ENCODE measurements around the gene MPHOSPH10. TPM values are rescaled to one million over a fixed set of nuclear protein-coding genes. Genes with fewer than 3 reads are reported as not detected.

The MPHOSPH10 gene
- total and polyA plus RNA-seq, 2 of the 4 experiments (the other 2 are of a cell fraction) = 5.4 to 11.2 TPM

GRCh38 chr2:71133603-71134002 is 3.2 kb downstream of the MPHOSPH10 start:
- in situ Hi-C loops (cut with MboI; ENCODE audit: low sequenced_read_pairs) = no loop called here
- Histone ChIP-seq H4K8ac (ENCODE audit: low read depth in 2 of 2, low read length in 2 of 2) (no peak overlapping the region), H2AK9ac (replicated peaks; ENCODE audit: low read depth, low read length, poor library complexity) (no peak overlapping the region), H2AK5ac (ENCODE audit: low read depth, low read length) (no peak overlapping the region), H4K20me1 (ENCODE audit: insufficient read depth, low read length) (peaks cover 6% of the 10 kb centered on the region; the same call in 1 of the 2 replicates), H3K23ac (ENCODE audit: low read depth, low read length) (no peak overlapping the region), H3K27me3 (ENCODE audit: control insufficient read depth, insufficient read depth, low read length) (no peaks in the 10 kb centered on the region), H3K9me1 (ENCODE audit: insufficient read depth, low read length) (peaks cover 4% of the 10 kb centered on the region; the same call in 1 of the 2 replicates), H3K14ac (replicated peaks; ENCODE audit: low read depth, low read length) (no peak overlapping the region), H3K9ac (ENCODE audit: low read depth, low read length) (no peak overlapping the region), H3K27ac (ENCODE audit: insufficient read depth, low read length) (no peak overlapping the region), H3K4me3 (ENCODE audit: insufficient read depth, low read depth, low read length) (no peak overlapping the region), H3K18ac (ENCODE audit: low read depth, low read length) (no peak overlapping the region), H2BK15ac (ENCODE audit: low read depth, low read length) (no peak overlapping the region), H3K4me1 (ENCODE audit: control insufficient read depth, insufficient read depth, low read length) (peaks cover 3% of the 10 kb centered on the region; the same call in 1 of the 2 replicates), H2AFZ (replicated peaks; ENCODE audit: low read length, poor library complexity) (no peak overlapping the region), H2BK20ac (ENCODE audit: low read depth, low read length) (no peak overlapping the region), H4K5ac (ENCODE audit: low read depth, low read length) (no peak overlapping the region), H3K4ac (ENCODE audit: low read depth, low read length) (no peak overlapping the region), H4K91ac (ENCODE audit: insufficient read depth, low read depth, low read length) (no peak overlapping the region), H3K36me3 (ENCODE audit: control insufficient read depth, insufficient read depth, low read length) (peaks cover 19% of the 10 kb centered on the region), H3K56ac (ENCODE audit: extremely low read depth, insufficient read depth, low read length) (no peak overlapping the region), H2BK5ac (ENCODE audit: low read depth, low read length, poor library complexity, severe bottlenecking) (no peak overlapping the region), H2BK120ac (ENCODE audit: low read depth, low read length) (no peak overlapping the region), H3K79me1 (ENCODE audit: low read depth in 1 of 2, low read length in 2 of 2) (peaks cover 4 to 25% of the 10 kb centered on the region in 2 experiments; a peak in 2 of 4 replicates), H3K4me2 (ENCODE audit: low read depth, low read length) (no peak overlapping the region), H3K9me3 (ENCODE audit: control insufficient read depth, insufficient read depth, low read length) (no peaks in the 10 kb centered on the region)
- DNase-seq (no peak), ATAC-seq (ENCODE audit: low read depth) (no peak)
- POLR2A ChIA-PET (ENCODE audit: unreplicated experiment) = no interaction called here
- intact Hi-C loops (cut with micrococcal nuclease) = loop anchor here (5.0 to 10.0 kb wide), 2 partner anchors 201 to 1444 kb away; partner anchors contain the start of gene ZNF638
- CTCF ChIA-PET = no interaction called here
- no peak for TF ChIP-seq MAFK (IDR thresholded peaks at IDR 0.05; ENCODE audit: low read depth, low read length)
- no peak for TF ChIP-seq RCOR1 (IDR thresholded peaks at IDR 0.05; ENCODE audit: insufficient replicate concordance, low read length)
- TF ChIP-seq BHLHE40 (IDR thresholded peaks at IDR 0.05; ENCODE audit: low read depth, low read length) = no peak
- no peak for TF ChIP-seq MXI1 (IDR thresholded peaks at IDR 0.05; ENCODE audit: borderline replicate concordance, low read depth, low read length)
- TF ChIP-seq ELK1 (IDR thresholded peaks at IDR 0.05; ENCODE audit: borderline replicate concordance, low read depth, low read length) = no peak
- no peak for TF ChIP-seq NFE2L2 (IDR thresholded peaks at IDR 0.05; ENCODE audit: low read depth, low read length)
- TF ChIP-seq, protein P1, sequence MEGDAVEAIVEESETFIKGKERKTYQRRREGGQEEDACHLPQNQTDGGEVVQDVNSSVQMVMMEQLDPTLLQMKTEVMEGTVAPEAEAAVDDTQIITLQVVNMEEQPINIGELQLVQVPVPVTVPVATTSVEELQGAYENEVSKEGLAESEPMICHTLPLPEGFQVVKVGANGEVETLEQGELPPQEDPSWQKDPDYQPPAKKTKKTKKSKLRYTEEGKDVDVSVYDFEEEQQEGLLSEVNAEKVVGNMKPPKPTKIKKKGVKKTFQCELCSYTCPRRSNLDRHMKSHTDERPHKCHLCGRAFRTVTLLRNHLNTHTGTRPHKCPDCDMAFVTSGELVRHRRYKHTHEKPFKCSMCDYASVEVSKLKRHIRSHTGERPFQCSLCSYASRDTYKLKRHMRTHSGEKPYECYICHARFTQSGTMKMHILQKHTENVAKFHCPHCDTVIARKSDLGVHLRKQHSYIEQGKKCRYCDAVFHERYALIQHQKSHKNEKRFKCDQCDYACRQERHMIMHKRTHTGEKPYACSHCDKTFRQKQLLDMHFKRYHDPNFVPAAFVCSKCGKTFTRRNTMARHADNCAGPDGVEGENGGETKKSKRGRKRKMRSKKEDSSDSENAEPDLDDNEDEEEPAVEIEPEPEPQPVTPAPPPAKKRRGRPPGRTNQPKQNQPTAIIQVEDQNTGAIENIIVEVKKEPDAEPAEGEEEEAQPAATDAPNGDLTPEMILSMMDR (conservative IDR thresholded peaks at IDR 0.05; ENCODE audit: low read depth, low read length) = no peak
- no peak for TF ChIP-seq SMC3 (IDR thresholded peaks at IDR 0.05; ENCODE audit: low read depth, low read length)
- no peak for TF ChIP-seq FOS (IDR thresholded peaks at IDR 0.05; ENCODE audit: low read depth, low read length)
- no peak for TF ChIP-seq POLR2A (IDR thresholded peaks at IDR 0.05; ENCODE audit: low read depth, low read length)
- no peak for TF ChIP-seq MAZ (IDR thresholded peaks at IDR 0.05; ENCODE audit: borderline replicate concordance, low read depth, low read length)
- TF ChIP-seq RAD21 (IDR thresholded peaks at IDR 0.05; ENCODE audit: low read length) = no peak
- TF ChIP-seq, protein P2, sequence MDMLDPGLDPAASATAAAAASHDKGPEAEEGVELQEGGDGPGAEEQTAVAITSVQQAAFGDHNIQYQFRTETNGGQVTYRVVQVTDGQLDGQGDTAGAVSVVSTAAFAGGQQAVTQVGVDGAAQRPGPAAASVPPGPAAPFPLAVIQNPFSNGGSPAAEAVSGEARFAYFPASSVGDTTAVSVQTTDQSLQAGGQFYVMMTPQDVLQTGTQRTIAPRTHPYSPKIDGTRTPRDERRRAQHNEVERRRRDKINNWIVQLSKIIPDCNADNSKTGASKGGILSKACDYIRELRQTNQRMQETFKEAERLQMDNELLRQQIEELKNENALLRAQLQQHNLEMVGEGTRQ (IDR thresholded peaks at IDR 0.05; ENCODE audit: low read depth, low read length) = no peak
- TF ChIP-seq CEBPB (IDR thresholded peaks at IDR 0.05; ENCODE audit: low read depth, low read length) = no peak
- TF ChIP-seq CHD1 (IDR thresholded peaks at IDR 0.05; ENCODE audit: low read depth, low read length) = no peak
- TF ChIP-seq RFX5 (IDR thresholded peaks at IDR 0.05; ENCODE audit: low read depth, low read length) = no peak
- dilution Hi-C loops (cut with HindIII; ENCODE audit: low sequenced_read_pairs, unreplicated experiment) = no loop called here
- BruUV-seq (replicated peaks) = no TSS peak
